H1 (cell line): Measurements from ENCODE around the gene IKZF3. TPM values are rescaled to one million over a fixed set of nuclear protein-coding genes. Genes with fewer than 3 reads are reported as not detected.

Experiments used
- CTCF ChIA-PET: fragments of 300-600 bp; sonication (Branson Sonifier 250); formaldehyde crosslinking; loops from one replicate; lab custom pipeline; 2021; ENCODE audit not compliant: partially characterized antibody; lab: Charles Lee
- POLR2A ChIA-PET: fragments of 300-600 bp; sonication (Branson Sonifier 250); formaldehyde crosslinking; loops from one replicate; lab custom pipeline; 2021; ENCODE audit warnings: inconsistent platforms; ENCODE audit not compliant: partially characterized antibody; lab: Charles Lee
- DNase-seq, 2 experiments: peaks; one replicate each; pipeline versions ENCODE4 v3.0.0 to v3.0.0-alpha.2; 2010 to 2022; ENCODE audit warnings: low spot score in 2 of 2, low read depth in 1 of 2, mixed read lengths in 1 of 2
- FAIRE-seq: peaks from 2 replicates; lab custom pipeline; 2011; peaks lifted over from hg19 to GRCh38; lab: Jason Lieb, UNC
- H2AFZ ChIP-seq: 2 replicates; pipeline ENCODE4 v1.8.1; 2012; ENCODE audit warnings: low read length, inconsistent platforms
- H2AK5ac ChIP-seq: 2 replicates; pipeline ENCODE4 v1.6.1; 2013; ENCODE audit warnings: low read depth, low read length
- H2BK120ac ChIP-seq: replicated peaks from 2 replicates; pipeline ENCODE3; 2013; ENCODE audit warnings: low read depth, low read length, inconsistent platforms
- H2BK12ac ChIP-seq: 2 replicates; pipeline ENCODE4 v1.6.1; 2013; ENCODE audit warnings: low read depth, low read length
- H2BK15ac ChIP-seq: 2 replicates; pipeline ENCODE4 v1.6.1; 2013; ENCODE audit warnings: low read length
- H2BK20ac ChIP-seq: 2 replicates; pipeline ENCODE4 v1.6.1; 2013; ENCODE audit warnings: low read length
- H2BK5ac ChIP-seq: 2 replicates; pipeline ENCODE4 v1.6.1; 2013; ENCODE audit warnings: low read depth, low read length
- H3K14ac ChIP-seq: 2 replicates; pipeline ENCODE4 v1.6.1; 2013; ENCODE audit warnings: inconsistent platforms; ENCODE audit not compliant: insufficient read length
- H3K18ac ChIP-seq: 2 replicates; pipeline ENCODE4 v1.6.1; 2013; ENCODE audit warnings: low read length; ENCODE audit errors: extremely low read depth
- H3K23ac ChIP-seq: 2 replicates; pipeline ENCODE4 v1.6.1; 2013; ENCODE audit warnings: inconsistent platforms; ENCODE audit not compliant: insufficient read length
- H3K23me2 ChIP-seq: 2 replicates; pipeline ENCODE4 v1.6.1; 2013; ENCODE audit warnings: low read depth, low read length
- H3K27ac ChIP-seq: 2 replicates; pipeline ENCODE4 v1.6.1; 2011; ENCODE audit warnings: low read depth, low read length, inconsistent platforms
- H3K27me3 ChIP-seq, 4 experiments: replicated peaks in 1 of 4; 1 replicate in 1 of 4; 2 replicates in 3 of 4; pipeline versions ENCODE4 v1.6.1 to v1.8.1; 2011 to 2013; ENCODE audit warnings: low read length in 3 of 4, mild to moderate bottlenecking in 3 of 4, inconsistent platforms in 2 of 4, mixed read lengths in 2 of 4, moderate library complexity in 1 of 4; ENCODE audit not compliant: control insufficient read depth in 3 of 4, insufficient read depth in 3 of 4; ENCODE audit errors: extremely low read depth in 1 of 4
- H3K36me3 ChIP-seq, 4 experiments: 2 replicates each; pipeline versions ENCODE4 v1.6.1 to v1.8.1; 2011 to 2013; ENCODE audit warnings: mild to moderate bottlenecking in 4 of 4, low read length in 3 of 4, moderate library complexity in 2 of 4, control low read depth in 1 of 4, inconsistent platforms in 1 of 4; ENCODE audit not compliant: insufficient read depth in 4 of 4, control insufficient read depth in 2 of 4
- H3K4ac ChIP-seq: replicated peaks from 2 replicates; pipeline ENCODE3; 2013; ENCODE audit warnings: low read length, low read depth, mixed read lengths, inconsistent platforms; ENCODE audit not compliant: insufficient read length
- H3K4me1 ChIP-seq, 4 experiments: replicated peaks in 1 of 4; 1 replicate in 1 of 4; 2 replicates in 3 of 4; pipeline versions ENCODE4 v1.6.1 to v1.8.1; 2011 to 2013; ENCODE audit warnings: low read length in 3 of 4, inconsistent platforms in 2 of 4, mixed read lengths in 1 of 4; ENCODE audit not compliant: insufficient read depth in 4 of 4, control insufficient read depth in 3 of 4
- H3K4me2 ChIP-seq, 2 experiments: 2 replicates each; pipeline versions ENCODE4 v1.6.1 to v1.8.1; 2011 to 2013; ENCODE audit warnings: low read depth in 2 of 2, low read length in 2 of 2, control low read depth in 1 of 2, inconsistent platforms in 1 of 2, mild to moderate bottlenecking in 1 of 2; ENCODE audit not compliant: insufficient read depth in 1 of 2
- H3K4me3 ChIP-seq, 4 experiments: fragments of 200-600, 300-600 bp in 1 of 4; sonication (generic), shearing (Covaris generic), sonication (Bioruptor Twin) in 1 of 4; 2 replicates each; pipeline versions ENCODE4 v1.5.1 to v1.8.1; 2011 to 2016; ENCODE audit warnings: low read length in 4 of 4, low read depth in 3 of 4, control low read depth in 2 of 4, inconsistent platforms in 2 of 4, mild to moderate bottlenecking in 2 of 4, mixed read lengths in 1 of 4, moderate library complexity in 1 of 4; ENCODE audit not compliant: insufficient read depth in 2 of 4; ENCODE audit errors: extremely low read depth in 1 of 4
- H3K56ac ChIP-seq: replicated peaks from 2 replicates; pipeline ENCODE3; 2013; ENCODE audit warnings: low read depth, mild to moderate bottlenecking, mixed read lengths, low read length, inconsistent platforms; ENCODE audit not compliant: insufficient read length
- H3K79me1 ChIP-seq: 2 replicates; pipeline ENCODE4 v1.6.1; 2013; ENCODE audit warnings: low read depth, low read length, control low read depth
- H3K79me2 ChIP-seq, 2 experiments: 2 replicates each; pipeline versions ENCODE4 v1.6.1 to v1.8.1; 2012 to 2013; ENCODE audit warnings: low read length in 2 of 2, mild to moderate bottlenecking in 2 of 2, inconsistent platforms in 1 of 2; ENCODE audit not compliant: insufficient read depth in 2 of 2, control insufficient read depth in 1 of 2
- H3K9ac ChIP-seq, 4 experiments: replicated peaks in 1 of 4; 1 replicate in 1 of 4; 2 replicates in 3 of 4; pipeline versions ENCODE4 v1.6.1 to v1.8.1; 2011 to 2013; ENCODE audit warnings: low read depth in 3 of 4, low read length in 3 of 4, control low read depth in 2 of 4, mild to moderate bottlenecking in 2 of 4, moderate library complexity in 2 of 4, inconsistent platforms in 1 of 4; ENCODE audit errors: extremely low read depth in 1 of 4
- H3K9me3 ChIP-seq, 2 experiments: 2 replicates each; pipeline versions ENCODE4 v1.6.1 to v1.8.1; 2012 to 2013; ENCODE audit warnings: mild to moderate bottlenecking in 2 of 2, moderate library complexity in 2 of 2, control low read depth in 1 of 2, inconsistent platforms in 1 of 2, low read depth in 1 of 2, low read length in 1 of 2, mixed read lengths in 1 of 2; ENCODE audit not compliant: insufficient read depth in 2 of 2
- H4K20me1 ChIP-seq, 2 experiments: replicated peaks in 1 of 2; 2 replicates each; pipeline versions ENCODE3 to v1.8.1; 2011 to 2013; ENCODE audit warnings: inconsistent platforms in 2 of 2, low read length in 2 of 2, mild to moderate bottlenecking in 1 of 2; ENCODE audit not compliant: insufficient read depth in 2 of 2, control insufficient read depth in 1 of 2
- H4K5ac ChIP-seq: 2 replicates; pipeline ENCODE4 v1.6.1; 2013; ENCODE audit warnings: low read length, low read depth, mixed read lengths, inconsistent platforms; ENCODE audit not compliant: insufficient read length
- H4K8ac ChIP-seq: 2 replicates; pipeline ENCODE4 v1.8.0; 2013; ENCODE audit warnings: mild to moderate bottlenecking, moderate library complexity, low read length, inconsistent platforms; ENCODE audit not compliant: insufficient read depth; ENCODE audit errors: extremely low read depth
- H4K91ac ChIP-seq: replicated peaks from 2 replicates; pipeline ENCODE3; 2013; ENCODE audit warnings: low read length, mixed read lengths, inconsistent platforms; ENCODE audit not compliant: insufficient read length
- ASH2L ChIP-seq: fragments of 200-600, 300-600 bp; sonication (generic); IDR thresholded peaks from one replicate; pipeline ENCODE4 v1.7.1; 2017; ENCODE audit warnings: low read length
- ATF3 ChIP-seq: IDR thresholded peaks from 2 replicates; pipeline ENCODE4 v1.6.1; 2011; ENCODE audit warnings: low read depth, mild to moderate bottlenecking, low read length; ENCODE audit not compliant: insufficient read depth
- BACH1 ChIP-seq: IDR thresholded peaks from 2 replicates; pipeline ENCODE4 v1.6.1; 2012; ENCODE audit warnings: low read length, improper control_type of control experiment
- CBX8 ChIP-seq: fragments of 300-800, 300-1000 bp; sonication (generic); IDR thresholded peaks from 2 replicates; pipeline ENCODE4 v1.7.1; 2016; ENCODE audit warnings: low read depth, low read length, borderline replicate concordance
- CREB1 ChIP-seq: IDR thresholded peaks from 2 replicates; pipeline ENCODE4 v1.6.1; 2012; ENCODE audit warnings: inconsistent platforms
- KDM5A ChIP-seq: fragments of 200-600 bp; IDR thresholded peaks from 2 replicates; pipeline ENCODE4 v1.7.1; 2012; ENCODE audit warnings: mild to moderate bottlenecking, low read length, inconsistent platforms, mixed read lengths
- POLR2A ChIP-seq, 2 experiments: IDR thresholded peaks; 1 replicate in 1 of 2; 2 replicates in 1 of 2; pipeline ENCODE4 v1.6.1; 2011; ENCODE audit warnings: low read depth in 2 of 2, low read length in 2 of 2, mild to moderate bottlenecking in 2 of 2; ENCODE audit errors: control extremely low read depth in 1 of 2
- RXRA ChIP-seq: IDR thresholded peaks from 2 replicates; pipeline ENCODE4 v1.6.1; 2011; ENCODE audit warnings: low read depth, mild to moderate bottlenecking, low read length, moderate library complexity; ENCODE audit not compliant: insufficient read depth
- SAP30 ChIP-seq: fragments of 300-600 bp; sonication (generic); IDR thresholded peaks from 2 replicates; pipeline ENCODE4 v1.7.1; 2012; ENCODE audit warnings: low read length, moderate library complexity, mild to moderate bottlenecking, inconsistent platforms; ENCODE audit not compliant: insufficient read depth, insufficient replicate concordance
- SIN3A ChIP-seq, 2 experiments: IDR thresholded peaks in 1 of 2; conservative IDR thresholded peaks in 1 of 2; 2 replicates each; pipeline ENCODE4 v1.6.1; 2011 to 2012; ENCODE audit warnings: low read length in 2 of 2, improper control_type of control experiment in 1 of 2, low read depth in 1 of 2, mild to moderate bottlenecking in 1 of 2
- TCF12 ChIP-seq: IDR thresholded peaks from 2 replicates; pipeline ENCODE4 v1.6.1; 2011; ENCODE audit warnings: low read depth, mild to moderate bottlenecking, low read length
- WGBS, 2 experiments: shearing (Covaris generic) in 1 of 2; methylation state at CpG; one replicate each; pipeline versions ENCODE4 v1.1.6 to v1.1.7; 2013 to 2015; ENCODE audit warnings: low lambda C conversion rate in 2 of 2, mixed read lengths in 2 of 2, inconsistent platforms in 1 of 2, low coverage in 1 of 2, missing lambda C conversion rate in 1 of 2; ENCODE audit not compliant: insufficient replicate concordance in 2 of 2, insufficient coverage in 1 of 2, insufficient read length in 1 of 2; ENCODE audit errors: extremely low coverage in 1 of 2, missing lambda C conversion rate in 1 of 2; 5-methylcytosine and 5-hydroxymethylcytosine counted together
- polyA plus RNA-seq, 7 experiments: library from polyadenylated mRNA; depleted of rRNA in 3 of 7; stranded (reverse) in 5 of 7; unstranded in 2 of 7; fragments of >200 nt in 5 of 7; fragments of 200-250 nt in 2 of 7; gene quantifications; 1 replicate in 5 of 7; 2 replicates in 1 of 7; 4 replicates in 1 of 7; pipeline versions ENCODE4 v1.2.1 to v1.2.3, GENCODE V29; 2011 to 2013; ENCODE audit warnings: missing spikeins in 2 of 7, mixed read lengths in 2 of 7
- total RNA-seq: library from RNA; stranded (reverse); fragmentation: NEBNext Ultra II Directional; extraction: Animal tissue kit (Norgen Biotek cat#: 25700); gene quantifications from 2 replicates; pipeline ENCODE4 v1.2.1, GENCODE V29; 2021
- TF ChIP-seq, protein P1 (sequence below): IDR thresholded peaks from 2 replicates; pipeline ENCODE4 v1.6.1; 2012; ENCODE audit warnings: inconsistent platforms

The IKZF3 gene
- total and polyA plus RNA-seq, 2 of the 8 experiments (the other 6 are each of a cell fraction or from before 2014, with no cell fraction given), result 0.23 to 0.56 TPM

GRCh38 chr17:39716879-39717536 is 147.1 kb downstream of the IKZF3 start:
- no peak for FAIRE-seq
- DNase-seq, result no peak
- H3K27ac ChIP-seq, result no peak overlapping the region

More at GRCh38 chr17:39716879-39717536, 147.1 kb downstream of the IKZF3 start:
- Histone ChIP-seq H2BK20ac (no peak overlapping the region), H4K20me1 (peaks cover 7 to 10% of the 10 kb centered on the region in 2 experiments), H3K27me3 (no peaks in the 10 kb centered on the region), H3K23me2 (no peaks in the 10 kb centered on the region), H3K56ac (no peak overlapping the region), H3K4ac (no peak overlapping the region), H2AK5ac (no peak overlapping the region), H4K91ac (no peak overlapping the region), H4K5ac (no peak overlapping the region), H3K79me1 (peaks cover 2% of the 10 kb centered on the region; the same call in 1 of the 2 replicates), H2BK120ac (no peak overlapping the region), H2AFZ (no peak overlapping the region), H3K14ac (no peak overlapping the region), H2BK12ac (no peak overlapping the region), H3K9me3 (no peaks in the 10 kb centered on the region), H3K4me1 (no peaks in the 10 kb centered on the region), H3K36me3 (peaks cover 40 to 89% (median 68%) of the 10 kb centered on the region in 4 experiments), H3K4me2 (no peak overlapping the region), H2BK15ac (no peak overlapping the region), H3K23ac (no peak overlapping the region), H4K8ac (no peak overlapping the region), H3K4me3 (no peak overlapping the region), H2BK5ac (no peak overlapping the region), H3K18ac (no peak overlapping the region), H3K79me2 (peaks cover 0 to 4% of the 10 kb centered on the region in 2 experiments; a peak in 2 of 4 replicates), H3K9ac (no peak overlapping the region)
- POLR2A ChIA-PET, result interaction anchor here (0.9 to 4.5 kb wide), 6 partner anchors 13 to 28 kb away, joined by 3 to 23 read pairs (median 4); partner anchors contain the start of genes ERBB2 and MIEN1
- no peak for TF ChIP-seq CBX8
- TF ChIP-seq SAP30, result no peak
- TF ChIP-seq ASH2L, result no peak
- no peak for TF ChIP-seq BACH1
- no peak for TF ChIP-seq SIN3A (conservative IDR thresholded peaks at IDR 0.05 in 1 of 2, IDR thresholded peaks at IDR 0.05 in 1 of 2; ENCODE audit: low read depth in 1 of 2, low read length in 2 of 2)
- TF ChIP-seq CREB1, result no peak
- no peak; a peak in 1 of 3 replicates for TF ChIP-seq POLR2A (IDR thresholded peaks at IDR 0.05; ENCODE audit: control extremely low read depth in 1 of 2, low read depth in 2 of 2, low read length in 2 of 2)
- no peak for TF ChIP-seq ATF3
- no peak for TF ChIP-seq RXRA
- TF ChIP-seq KDM5A, result no peak
- TF ChIP-seq TCF12, result no peak
- TF ChIP-seq, protein P1, sequence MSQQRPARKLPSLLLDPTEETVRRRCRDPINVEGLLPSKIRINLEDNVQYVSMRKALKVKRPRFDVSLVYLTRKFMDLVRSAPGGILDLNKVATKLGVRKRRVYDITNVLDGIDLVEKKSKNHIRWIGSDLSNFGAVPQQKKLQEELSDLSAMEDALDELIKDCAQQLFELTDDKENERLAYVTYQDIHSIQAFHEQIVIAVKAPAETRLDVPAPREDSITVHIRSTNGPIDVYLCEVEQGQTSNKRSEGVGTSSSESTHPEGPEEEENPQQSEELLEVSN, result no peak
- CTCF ChIA-PET, result interaction anchor here (0.9 to 1.7 kb wide), 2 partner anchors 12 to 96 kb away, joined by 3 to 7 read pairs; no protein-coding TSS in a partner anchor
- 93% methylated on average over 11 of the region's 11 CpGs; no CpG with 5 or more reads in 1 of the 2 experiments for WGBS, 2 experiments
